ENCODE results near the gene OLFM1. TPM values are rescaled to one million over a fixed set of nuclear protein-coding genes. Genes with fewer than 3 reads are reported as not detected.

Gene OLFM1
- total RNA-seq, 1 donor from 2014 or later: 0.83 TPM

GRCh38 chr9:135077497-135078200 is 9.8 kb upstream of the OLFM1 start:
- Mint-ChIP-seq H3K4me1 (ENCODE audit: unreplicated experiment) (peaks cover 4% of the 10 kb centered on the region), H3K4me3 (ENCODE audit: unreplicated experiment) (no peak overlapping the region), H3K27me3 (ENCODE audit: unreplicated experiment) (peaks cover 22% of the 10 kb centered on the region), H3K9me3 (ENCODE audit: unreplicated experiment) (no peaks in the 10 kb centered on the region), H3K36me3 (ENCODE audit: unreplicated experiment) (no peaks in the 10 kb centered on the region), H3K27ac (ENCODE audit: unreplicated experiment) (no peak overlapping the region)
- DNase-seq (ENCODE audit: extremely low spot score, unreplicated experiment): peak; percentile 84
- TF ChIP-seq, protein P1, sequence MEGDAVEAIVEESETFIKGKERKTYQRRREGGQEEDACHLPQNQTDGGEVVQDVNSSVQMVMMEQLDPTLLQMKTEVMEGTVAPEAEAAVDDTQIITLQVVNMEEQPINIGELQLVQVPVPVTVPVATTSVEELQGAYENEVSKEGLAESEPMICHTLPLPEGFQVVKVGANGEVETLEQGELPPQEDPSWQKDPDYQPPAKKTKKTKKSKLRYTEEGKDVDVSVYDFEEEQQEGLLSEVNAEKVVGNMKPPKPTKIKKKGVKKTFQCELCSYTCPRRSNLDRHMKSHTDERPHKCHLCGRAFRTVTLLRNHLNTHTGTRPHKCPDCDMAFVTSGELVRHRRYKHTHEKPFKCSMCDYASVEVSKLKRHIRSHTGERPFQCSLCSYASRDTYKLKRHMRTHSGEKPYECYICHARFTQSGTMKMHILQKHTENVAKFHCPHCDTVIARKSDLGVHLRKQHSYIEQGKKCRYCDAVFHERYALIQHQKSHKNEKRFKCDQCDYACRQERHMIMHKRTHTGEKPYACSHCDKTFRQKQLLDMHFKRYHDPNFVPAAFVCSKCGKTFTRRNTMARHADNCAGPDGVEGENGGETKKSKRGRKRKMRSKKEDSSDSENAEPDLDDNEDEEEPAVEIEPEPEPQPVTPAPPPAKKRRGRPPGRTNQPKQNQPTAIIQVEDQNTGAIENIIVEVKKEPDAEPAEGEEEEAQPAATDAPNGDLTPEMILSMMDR (IDR thresholded peaks at IDR 0.05): no peak

DNA sequence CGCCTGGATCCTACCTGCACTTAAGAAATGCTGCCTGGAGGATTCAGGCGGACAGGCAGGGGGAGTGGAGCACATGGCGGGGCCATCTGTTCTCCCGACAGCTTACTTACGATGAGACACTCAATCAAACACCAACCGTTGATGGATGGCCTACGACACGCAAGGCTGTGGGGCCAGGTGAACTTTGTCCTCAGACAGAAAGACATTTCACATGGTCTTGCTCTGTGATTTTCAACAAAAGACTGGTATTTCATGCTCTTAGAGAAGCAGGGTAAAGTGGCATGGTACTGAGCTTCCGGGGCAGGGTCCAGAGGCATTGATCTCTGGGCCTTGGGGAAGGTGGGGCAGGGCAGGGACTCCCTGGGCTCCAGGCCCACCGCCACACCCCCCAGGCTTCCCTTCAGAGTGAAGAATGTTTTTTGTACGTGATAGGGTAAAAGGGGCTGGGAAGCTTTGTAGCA is 9.1 kb upstream of the OLFM1 start:
- Mint-ChIP-seq H3K27me3 (ENCODE audit: unreplicated experiment) (peaks cover 22% of the 10 kb centered on the region), H3K27ac (ENCODE audit: unreplicated experiment) (no peak overlapping the region), H3K4me1 (ENCODE audit: unreplicated experiment) (peaks cover 4% of the 10 kb centered on the region), H3K4me3 (ENCODE audit: unreplicated experiment) (no peak overlapping the region), H3K9me3 (ENCODE audit: unreplicated experiment) (no peaks in the 10 kb centered on the region), H3K36me3 (ENCODE audit: unreplicated experiment) (no peaks in the 10 kb centered on the region)
- TF ChIP-seq, protein P1 (IDR thresholded peaks at IDR 0.05): no peak
- peak; percentile 62 for DNase-seq (ENCODE audit: extremely low spot score, unreplicated experiment)

GRCh38 chr9:135079018-135079417 is 8.4 kb upstream of the OLFM1 start:
- Mint-ChIP-seq H3K4me1 (ENCODE audit: unreplicated experiment) (peaks cover 4% of the 10 kb centered on the region), H3K4me3 (ENCODE audit: unreplicated experiment) (no peak overlapping the region), H3K9me3 (ENCODE audit: unreplicated experiment) (no peaks in the 10 kb centered on the region), H3K27me3 (ENCODE audit: unreplicated experiment) (peaks cover 22% of the 10 kb centered on the region), H3K36me3 (ENCODE audit: unreplicated experiment) (no peaks in the 10 kb centered on the region), H3K27ac (ENCODE audit: unreplicated experiment) (no peak overlapping the region)
- DNase-seq (ENCODE audit: extremely low spot score, unreplicated experiment): peak; percentile 34
- TF ChIP-seq, protein P1 (IDR thresholded peaks at IDR 0.05): no peak

DNA sequence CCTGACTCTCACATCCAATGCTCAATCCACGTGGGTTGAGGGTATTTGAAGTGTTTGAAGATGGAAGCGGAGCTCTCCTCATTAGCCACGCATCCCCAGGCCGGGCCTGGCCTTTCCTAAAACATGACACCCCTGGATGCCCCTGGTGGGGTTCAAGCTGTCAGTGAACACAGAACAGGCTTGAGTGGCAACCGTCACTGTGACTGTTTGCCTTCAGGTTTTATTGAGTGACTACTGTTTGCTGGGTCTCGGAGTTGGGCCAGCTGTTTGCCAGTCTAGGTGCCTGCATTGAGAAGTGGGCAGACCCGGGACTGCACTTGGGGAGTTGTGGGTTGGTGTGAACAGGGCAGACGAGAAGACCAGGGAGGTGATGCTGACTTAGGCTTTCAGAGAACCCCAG is 7.8 kb upstream of the OLFM1 start:
- Mint-ChIP-seq H3K36me3 (ENCODE audit: unreplicated experiment) (no peaks in the 10 kb centered on the region), H3K4me1 (ENCODE audit: unreplicated experiment) (peaks cover 3% of the 10 kb centered on the region), H3K4me3 (ENCODE audit: unreplicated experiment) (no peak overlapping the region), H3K27ac (ENCODE audit: unreplicated experiment) (no peak overlapping the region), H3K9me3 (ENCODE audit: unreplicated experiment) (no peaks in the 10 kb centered on the region), H3K27me3 (ENCODE audit: unreplicated experiment) (peaks cover 26% of the 10 kb centered on the region)
- DNase-seq (ENCODE audit: extremely low spot score, unreplicated experiment): no peak
- TF ChIP-seq, protein P1 (IDR thresholded peaks at IDR 0.05): no peak

- no peaks in the 10 kb centered on the region for H3K9me3 Mint-ChIP-seq (ENCODE audit: unreplicated experiment)
- H3K27me3 Mint-ChIP-seq (ENCODE audit: unreplicated experiment): peaks cover 31% of the 10 kb centered on the region
- H3K36me3 Mint-ChIP-seq (ENCODE audit: unreplicated experiment): no peaks in the 10 kb centered on the region
- TF ChIP-seq, protein P1 (IDR thresholded peaks at IDR 0.05): no peak
- no peak overlapping the region for H3K27ac Mint-ChIP-seq (ENCODE audit: unreplicated experiment)
- H3K4me3 Mint-ChIP-seq (ENCODE audit: unreplicated experiment): no peak overlapping the region
- no peak for DNase-seq (ENCODE audit: extremely low spot score, unreplicated experiment)
- H3K4me1 Mint-ChIP-seq (ENCODE audit: unreplicated experiment): no peaks in the 10 kb centered on the region
Measured at GRCh38 chr9:135080286-135081263, 6.9 kb upstream of the OLFM1 start.
